GM19099 (cell line): Measurements from ENCODE around the gene CAMTA2.

Experiments used
- POLR2A ChIP-seq: IDR thresholded peaks from 3 replicates; pipeline ENCODE4 v1.6.1; 2011; ENCODE audit warnings: low read depth; ENCODE audit not compliant: insufficient read length; ENCODE audit errors: extremely low read depth

Gene CAMTA2

DNA sequence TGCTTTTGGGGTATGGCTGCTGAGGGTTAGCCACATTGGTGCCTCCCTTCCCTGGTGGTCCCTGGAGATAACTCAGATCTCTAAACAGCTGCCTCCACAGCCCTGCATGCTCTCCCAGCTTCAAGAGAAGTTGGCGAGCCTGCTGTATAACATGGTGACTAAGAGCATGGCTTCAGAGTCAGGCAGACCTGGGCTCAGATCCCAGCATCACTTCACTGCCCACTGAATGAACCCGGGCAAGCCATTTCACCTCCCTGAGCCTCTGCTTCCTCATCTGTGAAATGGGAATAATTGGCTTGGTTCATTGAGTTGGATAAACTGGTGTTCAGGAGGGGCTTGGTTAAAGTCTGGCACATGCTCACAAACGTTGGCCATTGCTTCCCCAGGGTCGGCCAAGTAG, 26.9 kb upstream of the CAMTA2 start:
- TF ChIP-seq POLR2A = no peak

GRCh38 chr17:5011928-5012327, 24.5 kb upstream of the CAMTA2 start:
- TF ChIP-seq POLR2A = no peak

GRCh38 chr17:5003214-5003867, 15.9 kb upstream of the CAMTA2 start:
- TF ChIP-seq POLR2A = no peak

DNA sequence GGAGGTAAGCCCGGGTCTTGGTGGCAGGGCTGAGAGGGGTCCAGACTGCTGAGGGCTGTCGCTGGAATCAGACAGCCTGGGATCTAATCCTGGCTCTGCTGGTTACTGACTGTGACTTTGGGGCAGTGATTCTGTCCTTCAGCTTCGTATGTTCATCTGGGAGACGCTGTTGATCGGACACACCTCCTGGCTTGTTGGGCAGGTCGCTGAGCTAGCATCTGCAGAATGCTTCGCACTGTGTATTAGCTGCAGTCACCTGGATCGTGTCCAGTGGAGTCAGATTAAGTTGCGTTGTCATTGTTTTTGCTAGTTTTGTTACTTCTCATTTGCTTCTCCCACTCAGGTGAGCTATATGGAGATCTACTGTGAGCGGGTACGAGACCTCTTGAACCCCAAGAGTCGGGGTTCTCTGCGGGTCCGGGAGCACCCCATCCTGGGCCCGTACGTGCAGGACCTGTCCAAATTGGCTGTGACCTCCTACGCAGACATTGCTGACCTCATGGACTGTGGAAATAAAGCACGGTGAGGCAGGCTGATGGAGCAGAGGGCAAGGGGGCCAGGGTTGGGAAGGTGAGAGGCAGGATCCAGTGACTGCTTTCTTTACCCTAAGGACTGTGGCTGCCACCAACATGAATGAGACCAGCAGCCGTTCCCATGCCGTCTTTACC, 14.8 kb upstream of the CAMTA2 start:
- TF ChIP-seq POLR2A = no peak

DNA sequence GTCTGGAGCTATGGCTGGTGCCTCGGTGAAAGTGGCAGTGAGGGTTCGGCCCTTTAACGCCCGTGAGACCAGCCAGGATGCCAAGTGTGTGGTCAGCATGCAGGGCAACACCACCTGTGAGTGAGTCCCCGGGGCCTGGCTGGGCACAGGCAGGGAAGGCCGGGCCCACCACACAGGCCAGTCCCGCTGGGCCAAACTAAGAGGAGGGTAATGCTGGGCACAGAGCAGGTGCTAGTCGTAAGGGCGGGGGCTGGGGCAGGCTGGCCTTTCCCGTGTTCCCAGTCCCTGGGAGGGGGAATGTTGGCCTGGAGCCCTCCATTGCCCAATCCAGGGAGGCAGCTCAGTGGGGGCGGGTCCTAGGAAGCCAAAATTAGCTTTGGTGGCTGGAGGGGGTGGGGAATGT, 12.8 kb upstream of the CAMTA2 start:
- no peak for TF ChIP-seq POLR2A

- TF ChIP-seq POLR2A = no peak
Measured at GRCh38 chr17:4999430-5000093, 12.1 kb upstream of the CAMTA2 start.

DNA sequence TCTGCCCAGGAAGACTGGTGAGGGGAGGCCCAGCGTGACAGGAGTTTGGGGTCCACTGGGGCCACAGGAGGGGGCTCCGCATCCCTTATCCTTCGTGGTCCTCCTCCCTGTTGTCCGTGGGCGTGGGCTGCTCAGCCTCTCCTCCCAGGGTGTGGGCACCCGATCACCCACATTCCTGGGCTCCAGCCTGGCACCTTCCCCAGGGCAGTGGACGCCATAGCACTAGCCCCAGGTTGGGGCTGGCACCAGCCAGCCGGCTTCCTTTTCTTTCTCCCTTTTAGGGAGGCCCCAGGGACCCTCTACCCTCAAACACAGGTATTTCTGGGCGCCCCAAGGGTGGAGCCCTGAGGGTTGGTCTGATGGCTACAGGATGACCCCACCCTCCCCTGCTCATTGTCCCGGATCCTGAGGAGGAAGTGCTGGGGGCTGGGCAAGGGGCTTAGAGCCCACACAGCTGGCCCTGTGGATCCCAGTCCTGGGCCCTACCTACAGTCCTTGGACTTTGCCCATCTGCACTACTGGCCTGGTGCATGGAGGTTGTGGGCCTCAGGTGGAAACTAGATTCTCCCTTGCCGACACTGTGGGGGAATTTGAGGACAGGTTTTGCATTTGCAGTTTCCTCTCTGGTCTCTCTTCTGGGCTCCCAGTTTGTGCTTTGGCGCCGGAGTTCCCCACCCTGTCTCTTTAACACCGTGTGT, 11.4 kb upstream of the CAMTA2 start:
- peak; percentile 41 for TF ChIP-seq POLR2A

- TF ChIP-seq POLR2A = no peak
Measured at GRCh38 chr17:4998027-4998731, 10.7 kb upstream of the CAMTA2 start.

GRCh38 chr17:4997302-4998026, 10.0 kb upstream of the CAMTA2 start, which contains the start of the genes INCA1 and KIF1C:
TSS of gene INCA1 (minus strand) at chr17:4997522. CDS start at chr17:4994437, 3,085 bp downstream.
TSS of gene KIF1C (plus strand) at chr17:4997950. CDS start at chr17:5000247, 2,297 bp downstream.
- peak; percentile 64 for TF ChIP-seq POLR2A

DNA sequence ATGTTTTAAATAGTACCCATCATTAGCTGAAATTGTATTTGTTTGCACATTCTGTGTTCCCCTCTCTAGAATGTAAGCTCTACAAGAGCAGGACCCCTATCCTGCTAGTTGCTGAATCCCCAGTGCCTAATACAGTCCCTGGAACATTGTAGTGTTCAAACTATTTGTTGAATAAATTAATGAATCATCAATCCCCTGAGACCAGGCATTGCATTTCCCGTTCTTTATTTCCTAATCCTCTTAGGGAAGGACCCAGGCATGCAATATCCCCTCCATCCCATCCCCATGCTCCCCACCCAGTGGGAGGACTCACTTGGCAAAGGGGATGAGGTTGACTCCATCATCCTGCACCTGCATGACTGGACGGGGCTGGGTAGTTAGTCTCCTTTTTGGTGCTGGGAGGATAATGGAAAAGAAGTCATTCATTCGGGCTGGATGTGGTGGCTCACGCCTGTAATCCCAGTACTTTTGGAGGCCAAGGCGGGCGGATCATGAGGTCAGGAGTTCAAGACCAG, 6.7 kb upstream of the CAMTA2 start:
- no peak for TF ChIP-seq POLR2A

DNA sequence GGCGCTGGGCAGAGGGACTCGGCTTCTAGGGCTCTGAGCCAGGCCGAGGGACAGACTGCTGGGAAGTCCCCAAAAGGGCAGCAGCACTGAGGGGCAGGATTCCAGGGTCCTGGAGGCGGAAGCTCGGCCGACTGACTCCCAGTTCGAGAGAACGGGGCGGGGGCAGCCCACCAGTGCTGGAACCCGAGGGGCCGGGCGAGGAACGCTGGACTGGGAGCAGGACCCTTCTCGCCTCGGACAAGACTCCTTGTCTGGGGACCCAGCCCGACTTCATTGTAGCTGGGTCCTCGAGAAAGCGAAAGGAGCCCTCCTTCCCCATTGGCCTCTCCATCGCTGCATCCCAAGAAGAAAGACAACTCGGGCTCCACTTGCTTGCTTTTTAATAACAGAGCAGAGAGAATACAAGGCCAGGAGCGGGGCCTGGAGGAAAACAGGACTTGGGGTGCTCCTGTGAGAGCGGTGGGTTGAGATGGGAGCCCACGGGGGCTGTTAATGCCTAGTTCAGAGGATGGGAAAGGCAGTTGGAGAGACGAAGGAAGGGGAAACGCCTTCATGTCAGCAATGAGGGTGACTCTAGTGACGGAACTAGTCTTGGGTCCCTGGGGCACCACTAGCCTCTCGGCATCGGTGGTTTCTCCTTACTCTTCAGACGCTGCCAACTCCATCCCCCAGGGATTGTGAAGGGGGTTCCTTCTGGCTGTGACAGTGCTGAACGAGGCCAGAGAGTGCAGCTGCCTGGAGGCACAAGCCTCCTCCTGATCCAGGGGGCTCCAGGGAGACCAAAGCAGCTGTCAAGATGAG, 492 bp upstream of the CAMTA2 start:
- peak; percentile 33 for TF ChIP-seq POLR2A

GRCh38 chr17:4986403-4986802, 1.1 kb downstream of the CAMTA2 start:
- TF ChIP-seq POLR2A = no peak

- no peak for TF ChIP-seq POLR2A
Measured at GRCh38 chr17:4982305-4982704, 5.2 kb downstream of the CAMTA2 start.
